ENCODE data around the gene YJEFN3. TPM values are rescaled to one million over a fixed set of nuclear protein-coding genes. Genes with fewer than 3 reads are reported as not detected.

Gene YJEFN3
- total and polyA plus RNA-seq, 10 of the 15 experiments (the other 5 are each of a cell fraction or from before 2014, with no cell fraction given), result 0.05 to 6.9 (median 3.5) TPM

- ChIA-PET POLR2A (interaction anchor here (0.6 to 1.5 kb wide), 3 partner anchors 16 to 90 kb away, joined by 3 to 4 read pairs (median 4); no protein-coding TSS in a partner anchor), SMC1A (ENCODE audit: uncharacterized antibody, unreplicated experiment) (no interaction called here), CTCF (interaction anchor here (3.6 kb wide), 1 partner anchor 114 kb away, joined by 38 read pairs; the partner anchor contains the start of gene GMIP), RAD21 (ENCODE audit: unreplicated experiment) (interaction anchor here (0.8 to 2.7 kb wide), 2 partner anchors 9 to 114 kb away, joined by 5 to 22 read pairs; partner anchors contain the start of gene GMIP)
- H3K4me3 ChIP-seq, result no peak overlapping the region
- intact Hi-C loops (cut with micrococcal nuclease; ENCODE audit: unreplicated experiment) (no loop called here), in situ Hi-C loops (cut with MboI) (loop anchor here (25.0 kb wide), 4 partner anchors 882 to 1507 kb away; partner anchors contain the start of genes ZNF66 and ZNF737)
- H3K9me3 ChIP-seq (replicated peaks; ENCODE audit: control insufficient read depth, insufficient read depth, low read length), result no peaks in the 10 kb centered on the region
- no peak overlapping the region for H2AFZ ChIP-seq (ENCODE audit: control insufficient read depth, low read depth, low read length)
- TF ChIP-seq MTA3 (IDR thresholded peaks at IDR 0.05; ENCODE audit: borderline replicate concordance, low read length), result no peak
- TF ChIP-seq STAT3 (IDR thresholded peaks at IDR 0.05; ENCODE audit: low read depth, low read length), result no peak
- TF ChIP-seq MEF2B (IDR thresholded peaks at IDR 0.05; ENCODE audit: partially characterized antibody, poor library complexity, severe bottlenecking), result no peak
- no peak for TF ChIP-seq FOXK2 (IDR thresholded peaks at IDR 0.05)
- TF ChIP-seq E2F4 (IDR thresholded peaks at IDR 0.05; ENCODE audit: low read depth, low read length), result no peak
- TF ChIP-seq NRF1 (conservative IDR thresholded peaks at IDR 0.05; ENCODE audit: low read depth, low read length), result no peak
- TF ChIP-seq REST (IDR thresholded peaks at IDR 0.05; ENCODE audit: low read depth, low read length), result no peak
- no peak for TF ChIP-seq EP300 (IDR thresholded peaks at IDR 0.05; ENCODE audit: borderline replicate concordance in 1 of 2, control insufficient read depth in 1 of 2, low read depth in 2 of 2, low read length in 2 of 2)
- no peak for TF ChIP-seq CREM (IDR thresholded peaks at IDR 0.05; ENCODE audit: low read depth)
- TF ChIP-seq ZSCAN29 (IDR thresholded peaks at IDR 0.05), result no peak
- TF ChIP-seq CHD2 (IDR thresholded peaks at IDR 0.05; ENCODE audit: borderline replicate concordance, low read depth, low read length), result no peak
- no peak for TF ChIP-seq ZNF384 (IDR thresholded peaks at IDR 0.05; ENCODE audit: borderline replicate concordance, low read depth, low read length)
- TF ChIP-seq EED (IDR thresholded peaks at IDR 0.05; ENCODE audit: low read depth), result no peak
- no peak for TF ChIP-seq ZNF592 (IDR thresholded peaks at IDR 0.05)
- H3K4me1 ChIP-seq (ENCODE audit: control insufficient read depth, insufficient read depth, low read length), result peaks cover 14% of the 10 kb centered on the region
- no peaks in the 10 kb centered on the region for H4K20me1 ChIP-seq (ENCODE audit: control insufficient read depth, insufficient read depth)
- H3K4me2 ChIP-seq (ENCODE audit: control insufficient read depth, insufficient read depth), result no peak overlapping the region
- DNase-seq (ENCODE audit: low read depth, low spot score) (no peak), FAIRE-seq (no peak), ATAC-seq (no peak)
- WGBS (ENCODE audit: insufficient coverage, insufficient replicate concordance, low lambda C conversion rate, missing lambda C conversion rate), result 88% methylated on average over 8 of the region's 9 CpGs
- H3K9ac ChIP-seq (ENCODE audit: control insufficient read depth, insufficient read depth, low read length), result no peak overlapping the region
- no TSS peak for BruUV-seq (replicated peaks)
- no peak overlapping the region for H3K27ac ChIP-seq (ENCODE audit: control insufficient read depth, insufficient read depth)
- H3K27me3 ChIP-seq (replicated peaks in 1 of 2; ENCODE audit: control insufficient read depth in 2 of 2, insufficient read depth in 2 of 2, low read length in 1 of 2), result no peaks in the 10 kb centered on the region
- H3K36me3 ChIP-seq (ENCODE audit: control insufficient read depth in 2 of 2, insufficient read depth in 2 of 2, low read length in 1 of 2), result peaks cover 3 to 23% of the 10 kb centered on the region in 2 experiments
- peaks cover under 1% of the 10 kb centered on the region; the same call in 1 of the 2 replicates for H3K79me2 ChIP-seq (ENCODE audit: control insufficient read depth, insufficient read depth, low read length)
Measured at GRCh38 chr19:19530423-19530804, 1.7 kb downstream of the YJEFN3 start.

All from GM12878 (cell line).